Measurements from ENCODE around the gene ESYT3. TPM values are rescaled to one million over a fixed set of nuclear protein-coding genes. Genes with fewer than 3 reads are reported as not detected.

Gene ESYT3
- total RNA-seq, 1 donor from 2014 or later = 6.8 TPM

DNA sequence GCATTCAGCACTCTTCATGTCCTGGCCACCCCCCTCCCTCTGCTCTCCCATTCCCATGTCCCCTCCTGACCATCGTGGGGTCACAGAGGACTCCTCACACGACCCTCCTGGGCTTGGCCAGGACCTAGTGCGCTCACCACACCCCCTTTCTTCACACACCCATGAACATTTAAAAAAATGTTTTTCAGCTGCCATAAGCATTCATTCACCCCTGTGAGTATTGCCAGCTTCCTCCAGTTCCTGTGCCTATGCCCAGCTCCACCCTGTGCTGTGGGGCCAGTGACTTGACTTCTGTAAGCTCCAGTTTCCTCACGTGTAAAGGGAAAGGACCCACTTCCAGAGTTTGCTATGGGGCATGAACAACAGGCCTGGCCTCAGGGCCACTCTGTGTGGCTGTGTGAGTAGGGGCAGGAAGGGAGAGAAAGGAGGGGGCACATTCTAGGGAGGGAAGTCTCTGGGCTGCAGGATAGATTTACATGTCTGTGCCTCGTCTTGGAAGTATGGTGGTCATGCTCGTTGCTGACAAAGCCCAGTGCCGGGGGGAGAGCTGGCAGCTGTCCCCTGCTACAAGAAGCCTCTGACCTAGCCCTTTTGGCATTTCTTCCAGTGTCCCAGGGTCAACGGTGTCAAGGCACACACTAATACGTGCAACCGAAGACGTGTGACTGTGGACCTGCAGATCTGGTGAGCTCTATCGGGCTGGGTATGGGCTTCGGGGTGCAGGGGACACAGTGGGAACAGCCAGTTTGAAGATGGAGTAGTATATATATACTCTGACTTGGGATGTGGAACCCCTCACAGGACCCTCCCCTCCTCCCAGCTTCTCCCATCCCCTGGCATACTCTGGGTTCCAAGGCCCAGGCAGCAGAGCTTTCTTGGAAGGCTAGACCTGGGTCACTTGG lies 22.8 kb downstream of the ESYT3 start:
- Mint-ChIP-seq H3K4me3 (no peak overlapping the region), H3K9me3 (no peaks in the 10 kb centered on the region), H3K27ac (no peak overlapping the region), H3K36me3 (peaks cover 7% of the 10 kb centered on the region), H3K27me3 (ENCODE audit: low read depth) (no peaks in the 10 kb centered on the region), H3K4me1 (no peaks in the 10 kb centered on the region)
- DNase-seq (ENCODE audit: low spot score in 2 of 2, unreplicated experiment in 2 of 2) = no peak
- TF ChIP-seq, protein P1, sequence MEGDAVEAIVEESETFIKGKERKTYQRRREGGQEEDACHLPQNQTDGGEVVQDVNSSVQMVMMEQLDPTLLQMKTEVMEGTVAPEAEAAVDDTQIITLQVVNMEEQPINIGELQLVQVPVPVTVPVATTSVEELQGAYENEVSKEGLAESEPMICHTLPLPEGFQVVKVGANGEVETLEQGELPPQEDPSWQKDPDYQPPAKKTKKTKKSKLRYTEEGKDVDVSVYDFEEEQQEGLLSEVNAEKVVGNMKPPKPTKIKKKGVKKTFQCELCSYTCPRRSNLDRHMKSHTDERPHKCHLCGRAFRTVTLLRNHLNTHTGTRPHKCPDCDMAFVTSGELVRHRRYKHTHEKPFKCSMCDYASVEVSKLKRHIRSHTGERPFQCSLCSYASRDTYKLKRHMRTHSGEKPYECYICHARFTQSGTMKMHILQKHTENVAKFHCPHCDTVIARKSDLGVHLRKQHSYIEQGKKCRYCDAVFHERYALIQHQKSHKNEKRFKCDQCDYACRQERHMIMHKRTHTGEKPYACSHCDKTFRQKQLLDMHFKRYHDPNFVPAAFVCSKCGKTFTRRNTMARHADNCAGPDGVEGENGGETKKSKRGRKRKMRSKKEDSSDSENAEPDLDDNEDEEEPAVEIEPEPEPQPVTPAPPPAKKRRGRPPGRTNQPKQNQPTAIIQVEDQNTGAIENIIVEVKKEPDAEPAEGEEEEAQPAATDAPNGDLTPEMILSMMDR (IDR thresholded peaks at IDR 0.05; ENCODE audit: unreplicated experiment) = no peak

DNA sequence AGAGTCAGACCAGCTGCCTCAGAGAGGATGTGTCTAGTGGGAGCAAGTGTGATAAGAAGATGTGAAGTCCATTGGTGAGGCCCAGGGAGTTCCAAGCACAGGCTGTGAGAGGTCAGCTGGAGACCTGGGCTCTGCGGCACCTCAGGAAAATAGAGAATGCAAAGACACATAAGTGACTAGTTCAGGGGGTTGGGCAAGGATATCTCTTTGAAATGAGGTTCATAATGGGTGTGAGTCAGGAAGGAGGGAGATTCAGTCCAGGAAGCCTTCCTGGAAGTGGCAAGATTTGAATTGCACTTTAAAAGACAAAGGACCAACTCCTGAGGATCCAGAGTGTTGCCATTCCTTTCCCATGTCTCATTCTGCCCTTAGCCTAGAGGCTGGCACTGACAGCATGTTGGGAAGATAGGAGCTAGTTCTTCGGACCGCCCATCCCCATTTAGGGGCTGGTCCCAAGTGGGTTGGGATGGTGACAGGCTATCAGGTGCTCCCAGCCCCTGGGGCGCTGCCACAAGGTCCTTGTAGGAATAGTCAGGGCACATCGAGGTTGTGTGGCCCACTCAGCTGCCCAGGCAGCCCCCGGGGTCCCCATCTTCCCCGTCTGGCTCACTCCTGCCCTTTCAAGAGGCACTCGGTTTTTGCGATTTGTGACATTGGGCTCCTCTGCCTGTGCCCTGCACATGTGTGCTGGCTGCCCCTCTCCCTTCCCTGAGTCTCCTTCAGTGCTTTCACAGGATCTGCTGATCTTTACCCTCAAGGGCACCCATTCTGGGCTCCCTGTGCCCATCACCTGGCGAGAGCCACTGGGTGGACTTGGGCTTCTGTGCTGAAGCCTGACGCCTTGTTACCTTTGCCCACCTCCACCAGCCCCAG lies 23.7 kb downstream of the ESYT3 start:
- Mint-ChIP-seq H3K27me3 (ENCODE audit: low read depth) (no peaks in the 10 kb centered on the region), H3K27ac (no peak overlapping the region), H3K36me3 (peaks cover 7% of the 10 kb centered on the region), H3K9me3 (no peaks in the 10 kb centered on the region), H3K4me1 (no peaks in the 10 kb centered on the region), H3K4me3 (no peak overlapping the region)
- DNase-seq (ENCODE audit: low spot score in 2 of 2, unreplicated experiment in 2 of 2) = no peak
- TF ChIP-seq, protein P1 (IDR thresholded peaks at IDR 0.05; ENCODE audit: unreplicated experiment) = no peak

DNA sequence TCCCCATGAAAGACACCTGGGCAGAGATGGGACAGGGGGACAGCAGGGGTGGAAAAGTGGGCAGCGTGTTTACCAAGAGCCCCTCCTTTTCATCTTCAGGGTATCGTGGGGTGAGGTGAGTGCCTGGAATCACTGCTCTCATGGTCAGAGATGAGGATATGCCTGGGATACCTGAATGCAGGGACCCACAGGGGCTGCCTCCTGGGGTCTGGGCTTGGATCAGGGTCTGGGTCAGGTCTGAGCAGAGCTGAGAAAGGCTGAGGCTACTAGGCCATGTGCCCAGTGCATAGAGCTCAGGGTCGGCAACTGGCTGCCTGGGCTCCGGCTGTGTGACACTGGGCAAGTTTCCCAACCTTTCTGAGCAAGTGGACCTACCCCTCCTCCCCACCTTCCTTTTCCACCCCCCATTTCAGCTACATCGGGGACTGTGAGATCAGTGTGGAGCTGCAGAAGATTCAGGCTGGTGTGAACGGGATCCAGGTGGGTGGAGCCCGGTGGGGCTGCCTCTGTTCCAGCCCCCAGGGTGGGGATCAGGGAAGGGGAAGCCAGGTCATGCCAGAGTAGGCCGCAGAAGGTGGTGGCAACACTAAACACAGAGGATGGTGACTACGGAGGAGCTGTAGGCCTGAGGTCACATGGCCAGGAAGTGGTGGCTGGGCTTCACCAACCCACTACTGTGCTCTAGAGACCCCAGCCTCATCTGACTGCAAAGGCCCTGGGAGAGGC lies 24.5 kb downstream of the ESYT3 start:
- H3K27ac Mint-ChIP-seq = no peak overlapping the region
- H3K27me3 Mint-ChIP-seq (ENCODE audit: low read depth) = no peaks in the 10 kb centered on the region
- DNase-seq (ENCODE audit: low spot score in 2 of 2, unreplicated experiment in 2 of 2) = no peak
- TF ChIP-seq, protein P1 (IDR thresholded peaks at IDR 0.05; ENCODE audit: unreplicated experiment) = no peak
- H3K4me3 Mint-ChIP-seq = no peak overlapping the region
- peaks cover 3% of the 10 kb centered on the region for H3K4me1 Mint-ChIP-seq
- H3K36me3 Mint-ChIP-seq = peaks cover 7% of the 10 kb centered on the region
- no peaks in the 10 kb centered on the region for H3K9me3 Mint-ChIP-seq

DNA sequence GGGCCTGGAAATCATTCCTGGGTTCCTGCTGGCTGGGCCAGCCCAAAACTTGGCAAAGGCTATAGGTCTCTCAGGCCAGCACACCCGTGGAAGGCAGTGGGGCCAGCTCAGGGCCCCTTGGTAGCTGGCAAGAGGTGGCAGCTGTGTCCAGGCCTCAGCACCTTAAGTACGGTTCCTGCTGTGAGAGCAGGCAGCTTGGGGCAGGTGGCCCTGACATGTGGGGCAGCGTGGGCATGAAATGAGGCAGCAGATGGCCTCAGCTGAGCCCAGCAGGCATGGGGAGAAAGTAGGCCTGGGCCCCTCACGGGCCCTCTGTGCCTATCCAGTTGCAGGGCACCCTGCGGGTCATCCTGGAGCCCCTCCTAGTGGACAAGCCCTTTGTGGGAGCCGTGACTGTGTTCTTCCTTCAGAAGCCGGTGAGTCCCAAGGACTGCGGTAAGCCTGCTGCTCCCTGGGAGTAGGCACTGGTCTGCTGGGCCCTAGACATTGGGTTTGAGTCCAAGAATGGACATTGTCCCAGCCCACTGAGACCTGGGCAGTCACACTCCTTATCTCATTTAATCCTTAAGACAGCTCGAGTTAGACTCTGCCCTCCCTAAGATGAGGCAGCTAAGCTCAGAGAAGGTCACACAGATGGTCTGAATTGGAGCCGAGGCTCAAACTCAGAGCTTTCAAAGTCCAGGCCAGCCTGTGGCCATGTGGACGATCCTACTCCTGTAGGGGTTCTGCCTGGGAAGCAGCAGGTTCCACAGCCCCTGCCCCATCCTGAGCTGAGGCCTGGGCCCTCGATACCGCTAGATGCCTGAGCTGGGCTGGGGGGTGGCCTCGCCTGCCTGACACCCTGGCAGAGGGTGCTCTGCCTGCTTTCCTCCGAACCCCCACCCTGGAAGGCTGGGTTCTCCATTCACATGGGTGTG lies 25.5 kb downstream of the ESYT3 start:
- Mint-ChIP-seq H3K4me3 (no peak overlapping the region), H3K36me3 (peaks cover 7% of the 10 kb centered on the region), H3K27me3 (ENCODE audit: low read depth) (no peaks in the 10 kb centered on the region), H3K4me1 (peaks cover 6% of the 10 kb centered on the region), H3K9me3 (no peaks in the 10 kb centered on the region), H3K27ac (no peak overlapping the region)
- TF ChIP-seq, protein P1 (IDR thresholded peaks at IDR 0.05; ENCODE audit: unreplicated experiment) = no peak
- DNase-seq (ENCODE audit: low spot score in 2 of 2, unreplicated experiment in 2 of 2) = no peak

Measured in mesothelial cell of epicardium (in vitro differentiated cells).